ENCODE measurements around the gene BHMT2. TPM values are rescaled to one million over a fixed set of nuclear protein-coding genes. Genes with fewer than 3 reads are reported as not detected.

BHMT2 gene
- total and polyA plus RNA-seq, 2 experiments from 2014 or later, result 1.7 to 1.9 TPM

GRCh38 chr5:79062436-79062835 lies 7.1 kb upstream of the BHMT2 start:
- Mint-ChIP-seq H3K4me1 (peaks cover 6% of the 10 kb centered on the region; the same call in 1 of the 3 replicates), H3K27ac (no peak overlapping the region), H3K27me3 (ENCODE audit: insufficient read depth, low read depth, poor library complexity) (no peaks in the 10 kb centered on the region), H3K4me3 (no peak overlapping the region), H3K36me3 (ENCODE audit: low read depth) (no peaks in the 10 kb centered on the region), H3K9me3 (no peaks in the 10 kb centered on the region)
- no peaks in the 10 kb centered on the region for H3K79me2 ChIP-seq (replicated peaks; ENCODE audit: insufficient read depth)
- H3K4me2 ChIP-seq, result no peak overlapping the region
- 0 out of 2 replicates have a peak, but pooled peaks cover 8% of the 10 kb centered on the region for H3K4me1 ChIP-seq (ENCODE audit: insufficient read depth)
- H3K27ac ChIP-seq (ENCODE audit: low read depth), result no peak overlapping the region
- ATAC-seq (no peak), DNase-seq (ENCODE audit: low spot score) (no peak)
- H3F3A ChIP-seq (replicated peaks; ENCODE audit: low read depth), result no peaks in the 10 kb centered on the region
- H2AFZ ChIP-seq, result 0 out of 2 replicates have a peak overlapping the region, but pooled peaks have one; percentile 38
- TF ChIP-seq JUNB (IDR thresholded peaks at IDR 0.05; ENCODE audit: unreplicated experiment), result no peak
- no peak for TF ChIP-seq ZNF331 (CRISPR knock-in tag; IDR thresholded peaks at IDR 0.05; ENCODE audit: low read depth)
- TF ChIP-seq ETS1 (IDR thresholded peaks at IDR 0.05), result no peak
- TF ChIP-seq EZH2 (IDR thresholded peaks at IDR 0.05; ENCODE audit: low read depth, unreplicated experiment), result no peak
- TF ChIP-seq POLR2AphosphoS5 (IDR thresholded peaks at IDR 0.05; ENCODE audit: low read depth), result no peak
- no peak for TF ChIP-seq ZNF462 (CRISPR knock-in tag; IDR thresholded peaks at IDR 0.05)
- TF ChIP-seq CTCF (conservative IDR thresholded peaks at IDR 0.05; ENCODE audit: low read depth in 2 of 2), result no peak
- no peak for TF ChIP-seq CREB1 (CRISPR knock-in tag; IDR thresholded peaks at IDR 0.05; ENCODE audit: low read depth)
- no peak for TF ChIP-seq ZNF114 (CRISPR knock-in tag; IDR thresholded peaks at IDR 0.05)
- no peak for TF ChIP-seq REST (IDR thresholded peaks at IDR 0.05; ENCODE audit: unreplicated experiment)
- no peak for TF ChIP-seq EZH2phosphoT487 (IDR thresholded peaks at IDR 0.05; ENCODE audit: unreplicated experiment)
- TF ChIP-seq NANOG (IDR thresholded peaks at IDR 0.05; ENCODE audit: borderline replicate concordance), result no peak
- TF ChIP-seq STAT1 (IDR thresholded peaks at IDR 0.05; ENCODE audit: unreplicated experiment), result no peak
- no peaks in the 10 kb centered on the region for H3K36me3 ChIP-seq (ENCODE audit: insufficient read depth)
- no peaks in the 10 kb centered on the region for H3K9me2 ChIP-seq (ENCODE audit: insufficient read depth)
- H4K20me1 ChIP-seq (replicated peaks; ENCODE audit: insufficient read depth), result no peaks in the 10 kb centered on the region; the same call in 1 of the 2 replicates
- no peaks in the 10 kb centered on the region for H3K27me3 ChIP-seq (ENCODE audit: insufficient read depth)
- no peak overlapping the region for H3K4me3 ChIP-seq
